ENCODE data around the gene CAMK1D. TPM values are rescaled to one million over a fixed set of nuclear protein-coding genes. Genes with fewer than 3 reads are reported as not detected.

Gene CAMK1D
- total RNA-seq, 6 experiments from 2014 or later = 0.34 to 1.4 (median 0.43) TPM

DNA sequence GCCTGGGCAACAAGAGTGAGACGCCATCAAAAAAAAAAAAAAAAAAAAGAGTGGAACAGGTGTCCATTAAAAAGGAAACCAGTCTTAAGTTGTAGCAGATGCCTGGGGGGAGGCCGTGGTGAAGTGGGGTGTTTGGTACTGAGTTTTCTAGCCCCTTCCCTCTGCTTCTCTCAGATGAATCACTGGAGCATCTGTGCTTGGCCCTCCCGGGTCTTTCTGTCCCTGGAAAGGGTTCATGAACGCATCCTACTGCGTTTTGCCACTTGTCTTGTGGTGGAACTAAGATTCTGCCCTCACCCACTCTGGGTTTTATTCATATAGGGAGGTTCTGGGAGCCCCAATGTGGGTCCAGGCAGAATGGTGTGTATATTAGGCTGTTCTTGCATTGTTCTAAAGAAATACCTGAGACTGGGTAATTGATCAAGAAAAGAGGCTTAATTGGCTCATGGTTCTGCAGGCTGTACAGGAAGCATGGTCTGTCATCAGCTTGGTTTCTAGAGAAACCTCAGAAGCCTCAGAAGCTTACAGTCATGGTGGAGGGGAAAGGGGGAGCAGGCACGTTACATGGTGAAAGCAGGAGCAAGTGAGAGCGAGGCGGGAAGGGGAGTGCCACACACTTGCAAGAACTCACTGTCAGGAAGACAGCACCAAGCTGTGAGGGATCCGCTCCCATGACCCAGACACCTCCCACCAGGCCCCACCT is 63.5 kb downstream of the CAMK1D start:
- H3K36me3 Mint-ChIP-seq (ENCODE audit: low read depth) = no peaks in the 10 kb centered on the region
- no peaks in the 10 kb centered on the region for H3K4me1 Mint-ChIP-seq (ENCODE audit: low read depth)
- peaks cover 19% of the 10 kb centered on the region for H3K27me3 Mint-ChIP-seq (ENCODE audit: insufficient read depth)
- no peak overlapping the region for H3K4me3 Mint-ChIP-seq
- H3K9me3 Mint-ChIP-seq = peaks cover 5% of the 10 kb centered on the region
- no peak for DNase-seq
- TF ChIP-seq, protein P1, sequence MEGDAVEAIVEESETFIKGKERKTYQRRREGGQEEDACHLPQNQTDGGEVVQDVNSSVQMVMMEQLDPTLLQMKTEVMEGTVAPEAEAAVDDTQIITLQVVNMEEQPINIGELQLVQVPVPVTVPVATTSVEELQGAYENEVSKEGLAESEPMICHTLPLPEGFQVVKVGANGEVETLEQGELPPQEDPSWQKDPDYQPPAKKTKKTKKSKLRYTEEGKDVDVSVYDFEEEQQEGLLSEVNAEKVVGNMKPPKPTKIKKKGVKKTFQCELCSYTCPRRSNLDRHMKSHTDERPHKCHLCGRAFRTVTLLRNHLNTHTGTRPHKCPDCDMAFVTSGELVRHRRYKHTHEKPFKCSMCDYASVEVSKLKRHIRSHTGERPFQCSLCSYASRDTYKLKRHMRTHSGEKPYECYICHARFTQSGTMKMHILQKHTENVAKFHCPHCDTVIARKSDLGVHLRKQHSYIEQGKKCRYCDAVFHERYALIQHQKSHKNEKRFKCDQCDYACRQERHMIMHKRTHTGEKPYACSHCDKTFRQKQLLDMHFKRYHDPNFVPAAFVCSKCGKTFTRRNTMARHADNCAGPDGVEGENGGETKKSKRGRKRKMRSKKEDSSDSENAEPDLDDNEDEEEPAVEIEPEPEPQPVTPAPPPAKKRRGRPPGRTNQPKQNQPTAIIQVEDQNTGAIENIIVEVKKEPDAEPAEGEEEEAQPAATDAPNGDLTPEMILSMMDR (IDR thresholded peaks at IDR 0.05) = no peak
- no peak overlapping the region for H3K27ac Mint-ChIP-seq

DNA sequence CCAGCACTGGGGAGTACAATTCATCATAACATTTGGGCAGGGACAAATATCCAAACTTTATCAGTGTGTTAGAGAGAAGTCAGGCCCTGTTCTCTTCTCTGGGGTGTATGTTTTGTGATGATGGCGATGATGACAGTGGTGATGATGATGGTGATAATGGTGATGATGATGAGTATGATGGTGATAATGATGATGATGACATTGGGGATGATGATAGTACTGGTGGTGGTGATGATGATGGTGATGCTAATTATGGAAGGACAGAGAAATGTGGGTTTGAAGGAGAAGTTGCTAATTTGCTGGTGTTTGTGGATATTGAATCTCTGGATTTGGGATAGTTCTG is 64.0 kb downstream of the CAMK1D start:
- H3K9me3 Mint-ChIP-seq = peaks cover 5% of the 10 kb centered on the region

DNA sequence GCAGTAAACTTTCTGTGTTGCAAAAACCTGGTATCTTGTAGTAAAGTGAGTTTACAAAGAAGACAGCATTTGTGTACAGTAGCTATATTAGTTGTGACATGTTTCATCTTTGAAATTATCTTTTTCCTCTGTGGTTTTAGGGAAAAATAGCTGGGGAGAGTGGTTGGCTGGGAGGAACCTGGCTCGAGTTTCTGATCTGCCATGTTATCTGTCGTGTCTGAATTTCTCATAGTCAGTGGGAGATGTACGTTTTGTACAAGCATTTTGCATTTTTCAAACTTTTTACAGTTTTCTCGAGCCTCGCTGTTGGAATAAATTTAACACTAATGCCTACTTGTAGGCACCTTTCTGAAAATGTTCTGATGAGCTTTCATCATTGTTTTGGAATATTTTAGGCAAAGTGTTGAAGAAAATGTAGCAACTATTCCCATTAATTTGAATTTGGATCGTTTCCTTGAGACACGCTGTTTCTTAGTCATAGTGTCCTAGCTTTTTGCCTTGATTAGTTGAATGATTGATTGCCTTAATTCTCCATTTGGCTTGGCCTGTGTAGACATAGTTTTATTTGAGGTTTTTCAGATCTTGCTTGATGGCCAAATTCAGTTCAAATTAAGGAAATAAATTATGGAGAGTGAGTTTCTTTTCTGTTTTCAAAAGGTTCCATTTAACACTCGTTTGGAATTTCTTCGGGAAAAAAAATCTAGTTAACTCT is 65.1 kb downstream of the CAMK1D start:
- Mint-ChIP-seq H3K9me3 (peaks cover 5% of the 10 kb centered on the region), H3K27me3 (ENCODE audit: insufficient read depth) (peaks cover 21% of the 10 kb centered on the region), H3K27ac (no peak overlapping the region), H3K4me3 (no peak overlapping the region), H3K36me3 (ENCODE audit: low read depth) (no peaks in the 10 kb centered on the region), H3K4me1 (ENCODE audit: low read depth) (peaks cover 9% of the 10 kb centered on the region)
- no peak for DNase-seq
- TF ChIP-seq, protein P1 (IDR thresholded peaks at IDR 0.05) = no peak

More for the DNA sequence above, 64.0 kb downstream of the CAMK1D start:
- Mint-ChIP-seq H3K27ac (no peak overlapping the region), H3K27me3 (ENCODE audit: insufficient read depth) (peaks cover 21% of the 10 kb centered on the region), H3K4me3 (no peak overlapping the region), H3K36me3 (ENCODE audit: low read depth) (no peaks in the 10 kb centered on the region), H3K4me1 (ENCODE audit: low read depth) (no peaks in the 10 kb centered on the region)
- TF ChIP-seq, protein P1 (IDR thresholded peaks at IDR 0.05) = no peak
- DNase-seq = no peak

DNA sequence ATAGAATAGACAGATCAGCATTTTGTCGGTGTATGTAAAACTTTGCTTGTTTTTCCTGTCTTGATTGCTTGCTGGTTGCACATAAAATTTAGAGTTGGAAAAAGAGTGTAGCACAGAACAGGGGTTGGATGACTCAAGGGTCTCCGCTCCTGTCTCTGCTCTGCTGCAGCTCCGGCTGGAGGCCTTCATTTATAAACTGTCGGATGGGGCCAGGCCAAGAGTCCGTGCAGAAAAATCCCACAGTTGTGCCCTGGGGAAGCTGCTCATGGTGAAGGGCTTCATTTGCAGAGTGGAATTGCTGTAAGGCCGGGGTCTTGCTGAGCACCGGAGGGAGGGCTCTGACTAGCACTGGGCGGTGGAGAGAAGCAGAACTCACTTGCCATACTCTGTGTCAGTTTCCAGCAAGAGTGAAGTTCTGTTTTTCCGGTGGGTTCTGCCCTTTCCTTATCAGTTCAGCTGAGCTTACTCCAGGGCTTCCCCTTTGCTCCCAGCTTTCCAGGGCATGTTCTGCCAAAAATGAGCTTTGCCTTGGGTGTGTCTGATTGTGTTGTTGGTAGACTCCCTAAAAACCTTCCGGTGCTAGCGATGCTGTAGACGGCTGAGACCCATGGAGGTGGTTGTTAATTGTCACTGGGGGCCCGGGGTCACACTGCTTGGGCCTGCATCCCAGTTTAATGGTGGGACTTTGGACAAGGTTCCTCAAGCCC is 67.2 kb downstream of the CAMK1D start:
- H3K4me1 Mint-ChIP-seq (ENCODE audit: low read depth) = peaks cover 17% of the 10 kb centered on the region
- H3K36me3 Mint-ChIP-seq (ENCODE audit: low read depth) = no peaks in the 10 kb centered on the region
- peaks cover 20% of the 10 kb centered on the region for H3K27me3 Mint-ChIP-seq (ENCODE audit: insufficient read depth)
- peaks cover 5% of the 10 kb centered on the region for H3K9me3 Mint-ChIP-seq
- H3K27ac Mint-ChIP-seq = no peak overlapping the region
- DNase-seq = no peak
- TF ChIP-seq, protein P1 (IDR thresholded peaks at IDR 0.05) = no peak
- H3K4me3 Mint-ChIP-seq = no peak overlapping the region

DNA sequence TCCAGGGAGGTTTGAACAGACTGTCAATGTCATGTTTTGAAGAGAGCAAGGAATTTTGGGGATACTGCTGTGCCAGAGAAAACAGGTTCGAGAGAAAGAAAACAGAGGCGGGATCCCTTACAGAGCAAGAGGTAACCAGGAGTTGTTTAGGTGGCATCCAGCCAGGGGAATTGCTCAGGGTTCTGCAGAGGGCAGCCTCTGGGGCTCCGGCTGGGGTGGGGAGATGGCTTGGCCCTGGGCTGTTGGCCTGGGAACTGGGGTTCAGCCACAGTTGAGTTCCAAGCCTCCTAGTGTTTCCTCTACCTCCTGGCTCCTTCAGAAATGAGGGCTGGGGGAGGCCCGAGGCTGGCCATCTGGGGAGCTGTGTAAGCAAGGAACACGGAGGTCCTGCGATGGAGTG is 68.0 kb downstream of the CAMK1D start:
- H3K27ac Mint-ChIP-seq = no peak overlapping the region
- TF ChIP-seq, protein P1 (IDR thresholded peaks at IDR 0.05) = no peak
- no peak for DNase-seq
- no peaks in the 10 kb centered on the region for H3K36me3 Mint-ChIP-seq (ENCODE audit: low read depth)
- H3K9me3 Mint-ChIP-seq = peaks cover 5% of the 10 kb centered on the region
- peaks cover 17% of the 10 kb centered on the region for H3K4me1 Mint-ChIP-seq (ENCODE audit: low read depth)
- no peak overlapping the region for H3K4me3 Mint-ChIP-seq
- peaks cover 20% of the 10 kb centered on the region for H3K27me3 Mint-ChIP-seq (ENCODE audit: insufficient read depth)
